ENCODE results near the gene WWOX. TPM values are rescaled to one million over a fixed set of nuclear protein-coding genes. Genes with fewer than 3 reads are reported as not detected.

Gene WWOX
- total RNA-seq, 2 experiments from 2014 or later: 19.1 to 23.7 TPM

- H3K4me1 Mint-ChIP-seq (ENCODE audit: low read depth): peaks cover 32% of the 10 kb centered on the region
Measured at GRCh38 chr16:78102122-78102660, 2.7 kb downstream of the WWOX start.

GRCh38 chr16:78102865-78103264 is 3.4 kb downstream of the WWOX start:
- Mint-ChIP-seq H3K27me3 (no peaks in the 10 kb centered on the region), H3K36me3 (ENCODE audit: low read depth) (peaks cover 4% of the 10 kb centered on the region), H3K9me3 (no peaks in the 10 kb centered on the region), H3K4me1 (ENCODE audit: low read depth) (peaks cover 31% of the 10 kb centered on the region), H3K4me3 (no peak overlapping the region), H3K27ac (no peak overlapping the region)
- ChIA-PET POLR2A (no interaction called here), CTCF (no interaction called here)
- no peak for TF ChIP-seq CTCF (IDR thresholded peaks at IDR 0.05)
- ATAC-seq: no peak
- intact Hi-C loops (cut with micrococcal nuclease): no loop called here
- no peak for DNase-seq

More at GRCh38 chr16:78102122-78102660, 2.7 kb downstream of the WWOX start:
- ATAC-seq: no peak
- Mint-ChIP-seq H3K36me3 (ENCODE audit: low read depth) (peaks cover 4% of the 10 kb centered on the region), H3K27me3 (no peaks in the 10 kb centered on the region), H3K9me3 (no peaks in the 10 kb centered on the region), H3K27ac (no peak overlapping the region), H3K4me3 (no peak overlapping the region)
- POLR2A ChIA-PET: no interaction called here
- TF ChIP-seq CTCF (IDR thresholded peaks at IDR 0.05): no peak
- intact Hi-C loops (cut with micrococcal nuclease): no loop called here
- DNase-seq: no peak
- CTCF ChIA-PET: no interaction called here

GRCh38 chr16:78105517-78105916 is 6.1 kb downstream of the WWOX start:
- Mint-ChIP-seq H3K9me3 (no peaks in the 10 kb centered on the region), H3K27ac (no peak overlapping the region), H3K4me1 (ENCODE audit: low read depth) (peaks cover 19% of the 10 kb centered on the region), H3K4me3 (no peak overlapping the region), H3K36me3 (ENCODE audit: low read depth) (peaks cover 9% of the 10 kb centered on the region), H3K27me3 (no peaks in the 10 kb centered on the region)
- ATAC-seq (no peak), DNase-seq (no peak)
- intact Hi-C loops (cut with micrococcal nuclease): no loop called here
- ChIA-PET CTCF (interaction anchor here (1.2 to 1.3 kb wide), 2 partner anchors 13 to 102 kb away, joined by 3 to 4 read pairs; no protein-coding TSS in a partner anchor), POLR2A (no interaction called here)
- no peak for TF ChIP-seq CTCF (IDR thresholded peaks at IDR 0.05)

- no peak overlapping the region for H3K4me3 Mint-ChIP-seq
- no peak for TF ChIP-seq CTCF (IDR thresholded peaks at IDR 0.05)
- H3K4me1 Mint-ChIP-seq (ENCODE audit: low read depth): peaks cover 14% of the 10 kb centered on the region
- ChIA-PET POLR2A (no interaction called here), CTCF (interaction anchor here (1.2 kb wide), 1 partner anchor 104 kb away, joined by 4 read pairs; no protein-coding TSS in a partner anchor)
- H3K27ac Mint-ChIP-seq: no peak overlapping the region
- no peak for DNase-seq
- H3K36me3 Mint-ChIP-seq (ENCODE audit: low read depth): peaks cover 8% of the 10 kb centered on the region
- intact Hi-C loops (cut with micrococcal nuclease): no loop called here
- no peak for ATAC-seq
- H3K9me3 Mint-ChIP-seq: no peaks in the 10 kb centered on the region
- no peaks in the 10 kb centered on the region for H3K27me3 Mint-ChIP-seq
Measured at GRCh38 chr16:78106686-78107085, 7.2 kb downstream of the WWOX start.

GRCh38 chr16:78108451-78108850 is 9.0 kb downstream of the WWOX start:
- no peak overlapping the region for H3K27ac Mint-ChIP-seq
- ATAC-seq: no peak
- intact Hi-C loops (cut with micrococcal nuclease): no loop called here
- H3K27me3 Mint-ChIP-seq: no peaks in the 10 kb centered on the region
- ChIA-PET CTCF (no interaction called here), POLR2A (interaction anchor here (2.7 kb wide), 1 partner anchor 8 kb away, joined by 7 read pairs; the partner anchor contains the start of gene WWOX)
- peaks cover 17% of the 10 kb centered on the region for H3K36me3 Mint-ChIP-seq (ENCODE audit: low read depth)
- H3K9me3 Mint-ChIP-seq: no peaks in the 10 kb centered on the region
- H3K4me1 Mint-ChIP-seq (ENCODE audit: low read depth): peaks cover 5% of the 10 kb centered on the region
- no peak for DNase-seq
- no peak overlapping the region for H3K4me3 Mint-ChIP-seq
- TF ChIP-seq CTCF (IDR thresholded peaks at IDR 0.05): no peak

Data from activated CD8-positive, alpha-beta T cell treated with anti-CD3 and anti-CD28 coated beads for 36 hours (primary cell).